ENCODE measurements around the gene DCAKD.

The DCAKD gene

DNA sequence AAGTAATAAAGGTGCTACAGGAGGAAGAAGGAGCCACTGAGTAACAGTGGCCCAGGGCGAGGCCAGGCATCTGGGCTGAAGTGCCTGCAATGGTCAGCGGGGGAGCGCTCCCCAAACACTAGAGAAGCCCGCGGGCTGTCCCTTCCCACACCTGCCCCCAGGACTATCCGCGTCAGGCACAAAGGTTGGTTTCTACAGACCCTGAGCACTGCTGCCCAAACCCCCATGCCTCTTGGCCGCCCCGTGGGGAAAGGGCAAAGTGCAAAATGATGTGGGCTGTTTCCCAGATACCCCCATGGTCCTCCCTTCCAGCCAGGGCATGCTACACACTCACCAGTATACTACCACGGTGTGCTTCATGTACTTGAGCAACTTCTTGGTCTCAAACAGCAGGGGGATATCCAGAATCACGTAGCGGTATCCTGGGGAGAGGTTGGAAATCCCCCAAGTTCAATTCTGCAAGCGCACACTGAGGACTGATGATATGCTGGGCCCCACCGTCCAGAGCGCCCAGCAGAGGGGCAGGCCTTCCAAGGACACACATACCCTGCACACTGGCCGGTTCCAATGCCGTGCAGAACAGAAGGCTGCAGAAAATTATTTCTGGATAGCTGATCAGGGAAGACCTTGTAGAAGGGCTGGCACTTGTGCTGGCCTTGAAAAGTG, 21.5 kb downstream of the DCAKD start:
- DNase-seq, result no peak

- no peak for DNase-seq
Measured at GRCh38 chr17:45029096-45029495, 22.3 kb downstream of the DCAKD start.

- DNase-seq, result no peak
Measured at GRCh38 chr17:45022655-45023339, 28.6 kb downstream of the DCAKD start.

DNA sequence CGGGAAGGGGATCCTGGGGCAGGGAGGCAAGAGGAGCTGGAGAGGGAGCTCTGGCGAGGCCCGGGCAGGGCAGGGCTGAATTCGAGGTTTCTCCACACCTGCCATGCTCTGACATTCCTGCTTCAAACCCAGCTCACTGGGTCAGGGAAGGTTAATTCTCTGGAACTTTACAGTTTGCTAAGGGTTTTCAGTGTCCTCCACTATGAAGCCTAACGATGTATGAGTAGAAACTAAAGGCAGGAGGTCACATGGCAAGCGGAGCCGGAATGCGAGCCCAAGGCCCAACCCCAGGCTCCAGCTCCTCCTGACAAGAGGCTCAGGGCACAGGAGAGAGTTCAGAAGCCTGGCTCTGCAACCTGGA, 29.2 kb downstream of the DCAKD start:
- no peak for DNase-seq

DNA sequence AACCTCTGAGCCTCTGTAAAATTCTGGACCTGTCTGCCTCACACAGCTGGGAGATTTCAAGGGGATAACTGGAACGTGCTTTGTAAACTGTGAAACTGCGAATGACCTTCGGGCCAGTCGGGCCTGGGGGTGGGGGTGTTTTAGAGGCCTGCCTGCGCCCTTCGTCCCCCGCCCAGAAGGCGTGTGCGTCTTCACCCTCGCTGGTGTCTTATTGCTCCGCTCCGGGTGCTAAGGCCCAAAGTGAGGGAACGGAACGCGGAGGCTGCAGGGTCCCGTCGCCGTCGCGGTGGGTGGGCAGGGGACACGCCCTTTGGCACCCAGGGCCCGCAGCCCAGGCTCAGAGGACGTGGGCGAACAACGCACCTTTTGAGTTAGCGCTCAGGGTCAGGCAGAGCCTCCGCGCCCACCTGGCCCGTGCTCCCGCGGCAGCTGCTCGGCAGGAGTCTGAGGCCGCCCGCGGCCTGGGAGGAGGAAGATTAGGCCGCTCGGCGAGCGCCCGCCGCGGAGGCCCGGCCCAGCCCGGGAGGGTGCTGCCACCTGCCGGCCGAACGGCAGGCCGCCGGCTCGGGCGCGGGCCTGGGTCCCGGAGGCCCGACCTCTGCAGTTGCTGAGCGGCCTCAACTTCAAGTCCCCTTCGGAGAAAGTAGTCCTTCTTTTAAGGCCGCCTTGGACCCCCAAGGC, 29.7 kb downstream of the DCAKD start:
- peak; percentile 74 for DNase-seq

DNA sequence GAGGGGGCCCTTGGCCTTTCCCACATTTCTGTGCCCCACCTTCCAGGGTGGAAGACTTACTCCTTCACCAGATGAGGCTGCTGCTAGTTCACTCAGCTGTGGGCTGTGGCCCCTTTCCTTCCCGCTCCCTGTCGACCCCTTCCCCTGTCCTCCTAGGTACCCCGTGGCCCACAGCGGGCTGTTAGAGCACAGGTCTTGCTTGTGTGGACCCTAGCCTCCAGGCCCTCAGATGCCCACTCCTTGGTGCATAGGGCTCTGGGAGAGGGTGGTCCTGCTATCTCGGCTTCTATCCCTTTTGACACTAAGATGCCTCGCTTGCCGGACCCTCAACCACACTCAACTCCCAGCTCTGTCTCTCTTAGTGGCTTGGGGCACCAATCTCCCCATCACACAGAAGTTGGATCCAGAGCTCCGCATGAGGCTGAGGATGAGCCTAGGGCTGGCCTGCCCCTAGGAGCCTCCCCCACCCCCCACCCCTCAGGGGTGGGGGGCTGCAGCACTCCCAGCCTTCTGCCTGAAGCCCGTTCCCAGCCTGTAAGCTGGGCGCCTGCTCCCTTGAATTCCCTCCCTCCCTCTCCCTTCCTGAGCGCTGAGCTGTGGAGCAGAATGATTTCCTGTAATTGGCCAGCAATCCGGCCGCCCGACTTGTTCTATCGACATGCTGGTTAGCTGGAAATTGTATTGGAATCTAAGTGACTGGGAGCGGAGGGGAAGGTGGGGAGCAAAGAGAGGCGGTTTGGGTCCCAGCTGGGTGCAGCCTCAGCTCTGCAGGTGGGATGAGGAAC, 30.9 kb downstream of the DCAKD start:
- DNase-seq, result no peak

DNA sequence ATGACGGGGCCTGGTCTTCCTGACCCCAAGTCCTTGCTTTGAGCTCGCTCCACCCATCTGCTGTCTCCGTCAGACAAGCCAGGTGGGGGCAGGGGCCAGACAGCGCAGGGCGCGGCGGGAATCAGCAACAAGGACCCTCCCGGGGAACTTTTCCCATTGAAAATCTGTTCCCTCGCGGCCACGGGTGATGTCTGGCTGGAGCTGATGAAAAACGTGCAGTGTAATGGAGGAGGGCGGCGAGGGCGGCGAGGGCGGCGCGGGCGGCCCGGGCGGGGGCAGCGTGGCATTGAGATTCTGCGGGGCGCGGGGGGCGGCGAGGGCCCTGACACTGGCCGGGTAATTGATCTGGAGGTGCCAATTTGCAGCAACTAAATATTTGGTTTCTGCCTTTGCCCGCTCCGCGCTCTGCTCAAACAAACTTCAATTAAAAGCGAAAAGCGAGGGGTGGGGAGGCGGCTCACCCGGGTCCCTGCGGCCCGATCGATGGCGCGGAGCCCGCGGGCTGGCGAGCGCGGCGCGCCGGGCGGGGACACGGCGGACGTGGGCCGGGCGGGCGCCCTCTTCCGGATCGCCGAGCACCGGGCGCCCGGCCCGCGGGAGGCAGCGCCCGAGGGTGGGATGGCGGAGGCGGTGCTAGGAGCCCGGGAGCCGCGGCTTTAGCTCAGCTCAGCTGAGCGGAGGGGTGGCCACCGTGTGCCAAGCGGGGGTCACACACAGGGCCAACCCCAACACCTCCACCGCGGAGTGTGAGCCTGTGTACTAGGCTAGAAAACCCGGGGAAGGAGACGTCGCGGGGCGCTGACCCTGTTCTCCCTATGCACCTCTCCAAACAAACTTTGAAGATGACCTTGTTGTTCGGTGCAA, 32.4 kb downstream of the DCAKD start:
- DNase-seq, result peak; percentile 57

DNA sequence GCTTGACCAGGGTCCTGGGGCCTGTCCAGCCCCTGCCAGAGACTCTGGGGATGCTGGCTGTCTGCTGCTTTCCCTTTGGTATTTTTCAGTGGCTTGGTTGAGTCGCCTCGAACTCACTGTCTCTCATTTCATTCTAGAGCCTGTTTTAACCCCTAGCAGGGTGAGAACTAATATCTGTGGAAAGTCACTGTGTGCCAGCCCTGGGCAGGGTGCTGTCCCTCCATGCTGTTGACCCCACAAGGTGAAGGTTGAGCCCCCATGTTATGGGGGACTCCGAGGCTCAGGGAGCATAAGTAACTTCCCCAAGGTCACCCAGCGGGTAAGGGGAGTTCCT, 33.0 kb downstream of the DCAKD start:
- DNase-seq, result no peak

DNA sequence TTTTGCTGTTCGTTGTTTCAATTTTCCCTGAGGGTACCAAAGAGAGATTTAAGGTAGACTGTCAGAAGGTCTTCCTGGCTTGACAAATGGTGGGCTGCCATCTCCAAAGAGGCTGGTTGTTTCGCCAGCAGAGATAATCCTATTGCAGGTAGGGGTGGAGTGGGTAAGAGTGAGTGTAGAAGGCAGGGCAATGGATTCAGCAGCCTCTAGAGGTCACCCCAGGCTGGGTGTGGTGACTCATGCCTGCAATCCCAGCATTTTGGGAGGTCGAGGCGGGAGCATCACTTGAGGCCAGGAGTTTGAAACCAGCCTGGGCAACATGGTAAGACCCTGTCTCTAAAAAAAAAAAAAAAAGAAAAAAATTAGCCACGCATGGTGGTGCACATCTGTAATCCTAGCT, 34.6 kb downstream of the DCAKD start:
- no peak for DNase-seq

GRCh38 chr17:45016237-45016636, 35.2 kb downstream of the DCAKD start:
- DNase-seq, result no peak

DNA sequence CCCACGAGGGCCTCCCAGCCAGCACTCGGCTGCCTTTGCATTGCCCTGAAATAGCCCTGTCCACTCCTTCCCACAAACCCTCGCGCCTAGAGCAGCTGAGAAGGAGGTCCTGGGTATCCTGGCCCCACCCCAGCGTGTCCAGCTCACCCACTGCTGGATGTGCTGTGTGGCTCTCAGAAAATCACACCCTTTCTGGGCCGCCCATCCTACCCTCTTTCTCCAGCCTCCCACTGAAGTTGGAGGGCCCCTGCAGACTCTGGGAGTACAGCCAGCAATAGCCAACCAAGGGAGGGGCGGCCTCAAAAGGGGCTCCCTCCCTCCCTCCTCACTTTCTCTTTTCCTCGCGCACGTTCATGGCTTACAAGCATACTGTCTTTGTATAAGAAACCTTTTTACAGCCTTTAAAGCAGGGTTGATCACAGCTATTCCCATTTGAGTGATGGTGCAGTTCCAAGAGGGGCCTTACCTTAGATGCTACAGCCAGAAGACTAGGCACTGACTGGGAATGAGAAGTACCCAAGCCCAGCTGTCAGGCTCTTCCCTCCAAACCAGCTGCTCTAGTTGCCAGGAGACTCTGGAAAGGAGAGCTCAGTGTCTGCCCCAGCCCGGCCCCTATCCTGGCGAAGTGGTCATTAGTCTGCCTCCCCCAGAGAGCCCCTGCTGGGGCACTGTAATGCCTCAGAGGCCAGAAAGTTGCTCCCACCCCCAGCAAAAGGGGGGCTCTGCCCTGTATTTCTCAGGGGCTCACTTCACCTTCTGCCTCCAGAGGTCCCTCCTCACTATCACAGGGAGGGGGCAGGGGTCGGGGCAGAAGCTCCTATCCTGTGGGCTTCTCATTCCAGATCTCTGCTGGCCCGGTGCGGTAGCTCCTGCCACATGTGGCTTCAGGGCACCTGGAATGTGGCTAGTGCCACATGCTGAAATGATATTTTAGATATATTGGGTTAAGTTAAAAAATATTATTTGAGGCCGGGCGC, 38.1 kb downstream of the DCAKD start:
- DNase-seq, result no peak

GRCh38 chr17:45011767-45012166, 39.7 kb downstream of the DCAKD start:
- DNase-seq, result no peak

DNA sequence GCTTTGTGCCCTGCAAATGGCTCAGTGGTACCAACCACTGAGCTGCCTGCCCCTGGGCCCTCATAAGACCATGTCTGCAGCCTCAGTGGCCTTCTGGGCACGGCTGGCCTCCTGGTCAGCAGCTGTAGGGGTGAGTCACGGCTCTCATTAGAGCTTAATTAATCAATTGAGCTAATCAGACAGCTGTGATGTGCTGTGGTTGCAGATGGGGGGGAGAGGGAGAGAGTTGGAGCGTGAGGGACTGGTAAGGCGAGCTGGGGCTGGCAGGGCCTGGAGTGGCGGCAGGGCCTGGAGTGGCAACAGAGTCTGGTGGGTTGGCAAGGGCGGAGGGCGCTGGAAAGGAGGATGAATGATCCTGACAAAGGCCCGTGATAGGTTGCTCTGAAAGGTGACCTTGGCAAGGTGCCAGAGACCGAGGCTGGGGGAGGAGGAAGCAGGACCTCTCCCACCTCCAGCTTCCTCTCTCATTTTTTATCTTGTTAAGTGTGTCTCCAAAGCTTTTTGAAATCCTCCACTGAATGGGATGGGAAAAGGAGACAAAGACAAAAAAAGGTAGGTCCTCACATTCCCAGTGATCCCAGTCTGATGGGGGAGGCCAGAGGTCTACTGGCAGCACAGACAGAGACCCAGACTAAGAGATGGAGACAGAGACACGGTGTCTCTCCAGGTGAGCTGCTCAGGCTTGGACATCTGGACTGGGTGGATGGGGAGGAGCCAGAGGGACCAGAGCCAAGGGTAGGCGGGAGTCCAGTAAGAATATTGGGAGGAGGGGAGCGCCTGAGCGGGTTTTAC, 41.6 kb downstream of the DCAKD start:
- no peak for DNase-seq

DNA sequence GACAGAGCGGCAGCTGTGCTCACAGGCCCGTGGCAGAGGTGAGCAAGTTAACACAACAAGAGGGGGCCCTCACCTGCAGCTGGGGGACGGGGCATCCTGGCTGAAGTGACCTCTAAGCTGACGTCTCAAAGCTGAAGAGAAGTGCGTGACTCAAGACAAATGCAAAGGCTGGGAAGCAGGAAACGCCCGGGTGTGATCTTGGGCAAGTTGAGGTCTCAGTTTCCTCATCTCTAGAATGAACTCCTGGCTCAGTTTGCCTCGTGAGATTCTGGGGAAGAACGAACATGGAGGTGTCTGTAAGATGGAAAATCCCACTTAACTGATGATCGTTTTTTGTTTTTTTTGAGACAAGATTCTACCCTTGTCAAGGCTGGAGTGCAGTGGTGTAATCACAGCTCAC, 43.2 kb downstream of the DCAKD start:
- no peak for DNase-seq

DNA sequence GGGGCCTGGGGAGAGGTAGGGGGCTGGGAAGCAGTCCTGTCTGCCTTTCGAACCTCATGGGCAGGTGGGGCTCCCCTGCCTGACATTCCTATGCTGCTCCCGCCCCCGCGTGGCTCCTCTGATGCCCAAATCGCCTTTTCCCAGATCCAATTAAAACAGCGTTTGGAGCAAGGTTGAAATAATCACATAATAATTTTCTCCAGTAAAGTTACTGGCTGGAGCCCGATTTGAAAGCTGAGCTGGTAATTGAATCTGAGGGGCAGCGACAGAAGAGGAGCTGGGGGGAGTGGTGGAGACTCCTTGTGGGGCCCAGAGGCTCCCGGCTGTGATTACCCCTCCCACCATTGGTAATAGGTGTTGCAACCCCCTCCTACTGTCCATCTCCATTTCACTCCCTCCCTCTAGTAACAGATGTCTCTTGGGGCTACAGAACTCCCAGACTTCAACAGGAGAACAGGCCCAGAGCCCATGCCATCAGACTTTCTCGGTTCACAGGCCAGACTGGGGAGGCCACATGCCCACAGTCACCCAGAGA, 44.4 kb downstream of the DCAKD start:
- no peak for DNase-seq

DNA sequence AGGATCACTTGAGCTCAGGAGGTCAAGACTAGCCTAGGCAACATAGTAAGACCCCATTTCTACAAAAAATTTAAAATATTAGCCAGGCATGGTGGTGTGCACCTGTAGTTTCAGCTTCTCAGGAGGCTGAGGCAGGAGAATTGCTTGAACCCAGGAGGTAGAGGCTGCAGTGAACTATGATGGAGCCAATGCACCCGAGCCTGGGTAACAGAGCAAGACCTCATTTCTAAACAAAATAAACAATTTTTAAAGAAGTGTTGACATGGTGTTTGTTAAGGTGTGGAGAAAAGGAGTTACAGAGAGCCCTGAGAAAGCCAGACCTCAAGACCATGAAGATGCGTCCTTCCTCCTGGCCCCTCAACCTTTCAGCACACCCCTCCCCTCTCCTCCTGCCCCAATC, 45.7 kb downstream of the DCAKD start:
- no peak for DNase-seq

- DNase-seq, result no peak
Measured at GRCh38 chr17:45004388-45004787, 47.0 kb downstream of the DCAKD start.

DNA sequence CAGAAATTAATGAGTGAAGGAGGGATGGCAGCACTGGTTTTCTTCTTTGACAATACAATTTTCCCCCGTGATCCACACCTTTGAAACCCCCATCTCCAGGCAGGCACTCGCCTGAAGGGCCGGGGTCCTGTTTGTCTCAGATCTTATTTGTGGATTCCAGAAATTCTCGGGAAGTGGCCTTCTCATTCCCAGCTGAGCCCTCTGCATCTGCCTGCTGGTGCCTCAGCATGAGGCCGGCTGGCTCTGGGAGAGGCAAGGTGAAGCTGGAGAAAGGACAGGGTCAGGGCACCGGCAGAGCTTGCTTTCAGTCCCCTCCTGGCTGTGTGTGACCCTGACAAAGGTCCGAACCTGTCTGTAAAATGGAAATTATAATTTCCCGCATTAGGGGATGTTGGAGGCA, 47.6 kb downstream of the DCAKD start:
- DNase-seq, result no peak

GRCh38 chr17:45001310-45001709, 50.1 kb downstream of the DCAKD start:
- no peak for DNase-seq

GRCh38 chr17:44999433-44999832, 52.0 kb downstream of the DCAKD start:
- DNase-seq, result no peak

Data from CD4-positive, alpha-beta T cell treated with Interleukin-6 for 4 hours (primary cell).